ENCODE data around the gene TBCA. TPM values are rescaled to one million over a fixed set of nuclear protein-coding genes. Genes with fewer than 3 reads are reported as not detected.

TBCA gene, protein sequence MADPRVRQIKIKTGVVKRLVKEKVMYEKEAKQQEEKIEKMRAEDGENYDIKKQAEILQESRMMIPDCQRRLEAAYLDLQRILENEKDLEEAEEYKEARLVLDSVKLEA
- 179 and 180 TPM in 2 replicates for total RNA-seq

- intact Hi-C loops (cut with micrococcal nuclease), result loop anchor here (1.0 to 10.0 kb wide), 8 partner anchors 77 to 1461 kb away; partner anchors contain the start of genes AP3B1, JMY, SCAMP1 and WDR41
These were observed at the start of gene TBCA for GRCh38 chr5:77775790-77776553. TSS of gene TBCA (minus strand) at chr5:77776339. CDS start at chr5:77776257, 82 bp downstream.

- intact Hi-C loops (cut with micrococcal nuclease), result no loop called here
These were observed 48.8 kb upstream of the TBCA start for GRCh38 chr5:77824981-77825380.

DNA sequence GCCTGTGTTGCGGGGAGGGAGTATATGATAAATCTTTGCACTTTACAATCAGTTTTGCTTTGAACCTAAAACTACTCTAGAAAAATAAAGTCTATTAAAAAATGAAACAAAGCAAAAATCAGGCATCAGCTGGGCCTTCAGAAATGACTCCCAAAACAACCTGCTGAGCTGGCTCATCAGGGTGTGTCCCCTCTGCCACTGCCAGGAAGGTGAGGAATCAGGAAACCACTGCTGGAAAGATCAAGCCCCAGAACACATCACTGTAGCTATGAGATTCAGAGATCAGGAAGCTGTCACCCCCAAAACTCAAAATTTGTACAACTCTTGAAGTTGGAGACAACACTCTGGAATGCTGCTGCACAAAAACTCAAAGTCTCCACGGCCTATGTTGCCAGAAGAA, 40.5 kb upstream of the TBCA start:
- intact Hi-C loops (cut with micrococcal nuclease), result no loop called here

- intact Hi-C loops (cut with micrococcal nuclease), result no loop called here
These were observed 36.9 kb upstream of the TBCA start for GRCh38 chr5:77812926-77813589.

- intact Hi-C loops (cut with micrococcal nuclease), result no loop called here
These were observed 30.2 kb upstream of the TBCA start for GRCh38 chr5:77806213-77806843.

- intact Hi-C loops (cut with micrococcal nuclease), result no loop called here
These were observed 22.3 kb upstream of the TBCA start for GRCh38 chr5:77798456-77798855.

GRCh38 chr5:77797136-77797535, 21.0 kb upstream of the TBCA start:
- intact Hi-C loops (cut with micrococcal nuclease), result no loop called here

DNA sequence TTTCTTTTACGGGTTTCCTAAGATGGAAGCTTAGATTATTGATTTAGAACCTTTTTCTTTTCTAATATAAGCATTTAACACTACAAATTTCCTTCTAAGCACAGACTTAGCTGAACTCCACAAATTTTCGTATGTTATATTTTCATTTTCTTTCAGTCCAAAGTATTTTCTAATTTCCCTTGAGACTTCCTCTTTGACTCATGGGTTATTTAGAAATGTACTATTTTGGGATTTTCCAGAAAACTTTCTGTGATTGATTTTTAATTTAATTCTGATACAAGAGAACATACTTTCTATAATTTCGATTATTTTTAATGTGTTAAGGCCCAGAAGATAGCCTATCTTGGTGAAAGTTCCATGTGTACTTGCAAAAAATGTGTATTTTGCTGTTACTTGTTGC, 19.7 kb upstream of the TBCA start:
- intact Hi-C loops (cut with micrococcal nuclease), result no loop called here

DNA sequence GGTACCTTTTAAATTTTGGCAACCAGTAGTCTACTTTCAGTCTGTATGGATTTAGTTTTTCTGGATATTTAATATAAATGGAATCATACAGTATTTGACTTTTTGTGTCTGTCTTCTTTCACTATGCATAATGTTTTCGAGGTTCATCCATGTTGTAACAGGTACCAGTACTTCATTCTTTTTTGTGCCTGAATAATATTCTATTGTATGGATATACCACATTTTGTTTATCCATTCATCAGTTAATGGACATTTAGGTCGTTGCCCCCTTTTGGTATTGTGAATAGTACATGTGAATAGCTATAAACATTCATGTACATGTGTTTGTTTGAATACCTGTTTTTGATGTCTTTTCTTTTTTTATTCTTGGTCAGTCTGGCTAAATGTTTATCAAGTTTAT, 19.1 kb upstream of the TBCA start:
- intact Hi-C loops (cut with micrococcal nuclease), result no loop called here

GRCh38 chr5:77791926-77792325, 15.8 kb upstream of the TBCA start:
- intact Hi-C loops (cut with micrococcal nuclease), result no loop called here

DNA sequence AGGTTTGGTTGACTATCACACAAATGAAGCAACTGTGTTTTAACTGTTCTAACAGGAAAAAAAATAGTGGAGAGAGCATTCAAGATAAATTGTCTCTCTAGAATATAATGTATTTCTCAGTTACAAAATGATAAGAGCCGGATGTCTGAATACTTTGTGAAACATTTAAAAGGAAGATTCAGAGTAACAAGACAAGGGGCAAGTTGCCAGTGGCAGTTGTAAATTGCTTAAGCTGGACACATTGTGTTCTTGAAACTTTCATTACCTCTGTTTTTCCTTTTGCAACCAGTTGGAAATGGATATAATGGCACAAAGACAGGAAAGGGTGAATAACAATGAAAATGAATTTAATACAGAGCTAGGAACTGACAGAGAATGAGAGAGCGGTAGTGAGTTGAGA, 15.2 kb upstream of the TBCA start:
- intact Hi-C loops (cut with micrococcal nuclease), result no loop called here

GRCh38 chr5:77785229-77785628, 9.1 kb upstream of the TBCA start:
- intact Hi-C loops (cut with micrococcal nuclease), result no loop called here

DNA sequence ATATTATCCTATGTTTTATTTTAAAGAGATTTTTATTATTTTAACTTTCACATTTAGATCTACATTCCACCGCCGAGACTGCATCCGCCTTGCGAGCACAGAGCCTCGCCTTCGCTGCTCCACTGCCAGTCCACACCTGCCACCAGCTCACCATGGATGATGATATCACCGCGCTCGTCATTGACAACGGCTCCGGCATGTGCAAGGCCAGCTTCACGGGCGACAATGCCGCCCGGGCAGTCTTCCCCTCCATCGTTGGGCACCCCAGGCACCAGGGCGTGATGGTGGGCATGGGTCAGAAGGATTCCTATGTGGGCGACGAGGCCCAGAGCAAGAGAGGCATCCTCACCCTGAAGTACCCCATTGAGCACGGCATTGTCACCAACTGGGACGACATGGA, 8.6 kb upstream of the TBCA start:
- intact Hi-C loops (cut with micrococcal nuclease), result no loop called here

DNA sequence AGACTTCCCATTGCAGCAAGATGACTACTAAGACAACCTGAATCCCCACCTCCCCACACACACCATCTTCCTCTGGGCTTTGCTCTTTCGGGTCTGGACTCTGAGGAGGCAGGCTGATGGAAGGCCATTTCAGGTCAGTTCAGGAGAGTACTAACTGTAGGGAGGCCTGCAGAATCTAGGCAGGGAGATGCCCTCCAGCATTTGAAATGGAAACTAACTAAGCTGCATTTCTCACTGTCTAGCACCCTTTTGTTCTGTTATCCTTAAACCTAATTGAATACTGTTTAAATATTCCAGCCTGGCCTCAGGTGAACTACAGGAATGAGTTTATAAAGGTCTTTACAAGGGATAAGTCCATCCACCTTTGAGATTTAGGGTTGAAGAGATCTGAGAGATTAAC, 4.9 kb upstream of the TBCA start:
- intact Hi-C loops (cut with micrococcal nuclease), result no loop called here

- intact Hi-C loops (cut with micrococcal nuclease), result loop anchor here (5.0 to 10.0 kb wide), 5 partner anchors 84 to 1458 kb away; partner anchors contain the start of genes JMY and SCAMP1
These were observed 2.8 kb upstream of the TBCA start for GRCh38 chr5:77778881-77779438.

- intact Hi-C loops (cut with micrococcal nuclease), result loop anchor here (5.0 to 10.0 kb wide), 5 partner anchors 84 to 1459 kb away; partner anchors contain the start of genes JMY and SCAMP1
These were observed 2.3 kb upstream of the TBCA start for GRCh38 chr5:77778398-77778797.

- intact Hi-C loops (cut with micrococcal nuclease), result loop anchor here (5.0 to 10.0 kb wide), 5 partner anchors 83 to 1459 kb away; partner anchors contain the start of genes JMY and SCAMP1
These were observed 1.8 kb upstream of the TBCA start for GRCh38 chr5:77777911-77778310.

GRCh38 chr5:77777281-77777892, 1.2 kb upstream of the TBCA start:
- intact Hi-C loops (cut with micrococcal nuclease), result loop anchor here (5.0 to 10.0 kb wide), 5 partner anchors 83 to 1460 kb away; partner anchors contain the start of genes JMY and SCAMP1

GRCh38 chr5:77776554-77777206, 541 bp upstream of the TBCA start:
- intact Hi-C loops (cut with micrococcal nuclease), result loop anchor here (1.0 to 10.0 kb wide), 6 partner anchors 82 to 1461 kb away; partner anchors contain the start of genes AP3B1, JMY and SCAMP1
